Neural cell (in vitro differentiated cells): ENCODE results near the gene ATAD2B.

Source experiments
- EP300 ChIP-seq: fragments of 450-650 bp; conservative IDR thresholded peaks from 2 replicates; pipeline ENCODE4 v1.6.1; 2014; ENCODE audit warnings: antibody characterized with exemption, mild to moderate bottlenecking, moderate library complexity; ENCODE audit not compliant: poor library complexity, severe bottlenecking
- EZH2 ChIP-seq: fragments of 200-600, 300-800 bp; shearing (Covaris generic), sonication (generic); IDR thresholded peaks from 2 replicates; pipeline ENCODE4 v1.6.1; 2014; ENCODE audit warnings: antibody characterized with exemption, low read length, borderline replicate concordance, mild to moderate bottlenecking; ENCODE audit not compliant: insufficient read depth, poor library complexity, severe bottlenecking
- MXI1 ChIP-seq: fragments of 450-650 bp; conservative IDR thresholded peaks from 2 replicates; pipeline ENCODE4 v1.6.1; 2014; ENCODE audit warnings: antibody characterized with exemption, mild to moderate bottlenecking; ENCODE audit not compliant: poor library complexity, severe bottlenecking
- POLR2AphosphoS5 ChIP-seq: IDR thresholded peaks from 2 replicates; pipeline ENCODE4 v1.6.1; 2012
- RAD21 ChIP-seq: fragments of 450-650 bp; conservative IDR thresholded peaks from 2 replicates; pipeline ENCODE4 v1.6.1; 2014; ENCODE audit warnings: antibody characterized with exemption, mild to moderate bottlenecking, moderate library complexity
- TAF1 ChIP-seq: IDR thresholded peaks from 2 replicates; pipeline ENCODE4 v1.6.1; 2012; ENCODE audit warnings: low read depth
- TF ChIP-seq, protein P1 (sequence below): fragments of 450-650 bp; IDR thresholded peaks from 2 replicates; pipeline ENCODE4 v1.5.1; 2014; ENCODE audit warnings: antibody characterized with exemption, mild to moderate bottlenecking, moderate library complexity; ENCODE audit not compliant: poor library complexity, severe bottlenecking
- TF ChIP-seq, protein P2 (sequence below): IDR thresholded peaks from 2 replicates; pipeline ENCODE4 v1.6.1; 2012; ENCODE audit warnings: borderline replicate concordance

DNA sequence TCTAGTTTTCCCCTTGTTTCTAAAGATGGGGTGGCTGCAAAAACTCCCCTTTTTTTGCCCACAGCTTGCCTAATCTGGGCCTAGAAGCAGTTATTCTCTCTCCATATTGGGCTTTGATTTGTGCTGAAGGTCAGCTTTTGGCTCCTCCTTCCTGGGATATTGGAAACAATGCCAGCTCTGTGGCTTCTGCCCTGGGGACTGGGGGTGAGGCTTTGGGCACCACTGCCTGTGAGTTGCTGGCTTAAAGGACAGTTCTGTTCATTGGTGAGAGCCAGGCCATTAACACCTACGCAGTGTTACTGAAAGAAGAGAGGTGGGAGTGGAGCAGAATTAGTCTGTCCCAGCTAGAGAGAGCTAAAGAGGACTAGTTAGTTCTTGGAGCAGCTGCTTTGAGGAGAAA, 17.6 kb upstream of the ATAD2B start:
- TF ChIP-seq, protein P1, sequence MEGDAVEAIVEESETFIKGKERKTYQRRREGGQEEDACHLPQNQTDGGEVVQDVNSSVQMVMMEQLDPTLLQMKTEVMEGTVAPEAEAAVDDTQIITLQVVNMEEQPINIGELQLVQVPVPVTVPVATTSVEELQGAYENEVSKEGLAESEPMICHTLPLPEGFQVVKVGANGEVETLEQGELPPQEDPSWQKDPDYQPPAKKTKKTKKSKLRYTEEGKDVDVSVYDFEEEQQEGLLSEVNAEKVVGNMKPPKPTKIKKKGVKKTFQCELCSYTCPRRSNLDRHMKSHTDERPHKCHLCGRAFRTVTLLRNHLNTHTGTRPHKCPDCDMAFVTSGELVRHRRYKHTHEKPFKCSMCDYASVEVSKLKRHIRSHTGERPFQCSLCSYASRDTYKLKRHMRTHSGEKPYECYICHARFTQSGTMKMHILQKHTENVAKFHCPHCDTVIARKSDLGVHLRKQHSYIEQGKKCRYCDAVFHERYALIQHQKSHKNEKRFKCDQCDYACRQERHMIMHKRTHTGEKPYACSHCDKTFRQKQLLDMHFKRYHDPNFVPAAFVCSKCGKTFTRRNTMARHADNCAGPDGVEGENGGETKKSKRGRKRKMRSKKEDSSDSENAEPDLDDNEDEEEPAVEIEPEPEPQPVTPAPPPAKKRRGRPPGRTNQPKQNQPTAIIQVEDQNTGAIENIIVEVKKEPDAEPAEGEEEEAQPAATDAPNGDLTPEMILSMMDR, result no peak
- TF ChIP-seq POLR2AphosphoS5 (no peak), TAF1 (no peak), EP300 (no peak), MXI1 (no peak), EZH2 (no peak), RAD21 (no peak)
- TF ChIP-seq, protein P2, sequence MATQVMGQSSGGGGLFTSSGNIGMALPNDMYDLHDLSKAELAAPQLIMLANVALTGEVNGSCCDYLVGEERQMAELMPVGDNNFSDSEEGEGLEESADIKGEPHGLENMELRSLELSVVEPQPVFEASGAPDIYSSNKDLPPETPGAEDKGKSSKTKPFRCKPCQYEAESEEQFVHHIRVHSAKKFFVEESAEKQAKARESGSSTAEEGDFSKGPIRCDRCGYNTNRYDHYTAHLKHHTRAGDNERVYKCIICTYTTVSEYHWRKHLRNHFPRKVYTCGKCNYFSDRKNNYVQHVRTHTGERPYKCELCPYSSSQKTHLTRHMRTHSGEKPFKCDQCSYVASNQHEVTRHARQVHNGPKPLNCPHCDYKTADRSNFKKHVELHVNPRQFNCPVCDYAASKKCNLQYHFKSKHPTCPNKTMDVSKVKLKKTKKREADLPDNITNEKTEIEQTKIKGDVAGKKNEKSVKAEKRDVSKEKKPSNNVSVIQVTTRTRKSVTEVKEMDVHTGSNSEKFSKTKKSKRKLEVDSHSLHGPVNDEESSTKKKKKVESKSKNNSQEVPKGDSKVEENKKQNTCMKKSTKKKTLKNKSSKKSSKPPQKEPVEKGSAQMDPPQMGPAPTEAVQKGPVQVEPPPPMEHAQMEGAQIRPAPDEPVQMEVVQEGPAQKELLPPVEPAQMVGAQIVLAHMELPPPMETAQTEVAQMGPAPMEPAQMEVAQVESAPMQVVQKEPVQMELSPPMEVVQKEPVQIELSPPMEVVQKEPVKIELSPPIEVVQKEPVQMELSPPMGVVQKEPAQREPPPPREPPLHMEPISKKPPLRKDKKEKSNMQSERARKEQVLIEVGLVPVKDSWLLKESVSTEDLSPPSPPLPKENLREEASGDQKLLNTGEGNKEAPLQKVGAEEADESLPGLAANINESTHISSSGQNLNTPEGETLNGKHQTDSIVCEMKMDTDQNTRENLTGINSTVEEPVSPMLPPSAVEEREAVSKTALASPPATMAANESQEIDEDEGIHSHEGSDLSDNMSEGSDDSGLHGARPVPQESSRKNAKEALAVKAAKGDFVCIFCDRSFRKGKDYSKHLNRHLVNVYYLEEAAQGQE, result no peak
